IPS-20b (cell line): ENCODE results near the gene TMPRSS9.

ENCODE experiments used
- H3K27ac ChIP-seq: one replicate; pipeline ENCODE4 v1.5.1; 2013; ENCODE audit warnings: low read length
- H3K27me3 ChIP-seq: 2 replicates; pipeline ENCODE4 v1.6.1; 2013; ENCODE audit warnings: mild to moderate bottlenecking, low read length, inconsistent platforms; ENCODE audit not compliant: insufficient read depth
- H3K36me3 ChIP-seq: 2 replicates; pipeline ENCODE4 v1.6.1; 2013; ENCODE audit warnings: low read depth, mild to moderate bottlenecking, inconsistent platforms, low read length, moderate library complexity; ENCODE audit not compliant: insufficient read depth
- H3K4me1 ChIP-seq: 2 replicates; pipeline ENCODE4 v1.6.1; 2013; ENCODE audit warnings: mild to moderate bottlenecking, control low read depth, inconsistent platforms, low read length, moderate library complexity; ENCODE audit not compliant: insufficient read depth
- H3K4me3 ChIP-seq: 2 replicates; pipeline ENCODE4 v1.5.1; 2013; ENCODE audit warnings: mild to moderate bottlenecking, low read length, inconsistent platforms
- H3K9ac ChIP-seq: 2 replicates; pipeline ENCODE4 v1.6.1; 2013; ENCODE audit warnings: low read depth, mild to moderate bottlenecking, inconsistent platforms, low read length, moderate library complexity
- H3K9me3 ChIP-seq: 2 replicates; pipeline ENCODE4 v1.6.1; 2013; ENCODE audit warnings: mild to moderate bottlenecking, low read depth, low read length, inconsistent platforms; ENCODE audit not compliant: insufficient read depth

TMPRSS9 gene

DNA sequence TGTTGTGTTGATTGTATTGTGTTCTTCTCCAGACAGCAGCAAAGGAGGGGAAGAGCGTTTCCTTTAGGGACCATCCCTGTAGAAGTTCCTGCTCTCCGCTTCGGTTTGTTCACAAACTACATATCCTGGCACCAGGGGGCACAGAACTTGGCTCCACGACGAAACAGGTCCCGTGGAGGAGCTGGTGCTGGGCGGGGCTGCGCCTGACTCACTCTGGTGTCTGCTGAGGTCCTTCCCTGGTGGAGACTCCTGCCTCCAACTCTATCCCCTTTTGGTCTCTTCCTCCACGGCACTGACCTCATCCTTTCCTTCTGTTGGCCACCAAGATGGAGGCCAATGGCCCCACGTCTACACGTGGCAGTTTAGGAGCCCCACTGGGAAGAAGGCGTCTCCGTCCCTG lies 14.7 kb downstream of the TMPRSS9 start:
- H3K9me3 ChIP-seq: no peaks in the 10 kb centered on the region; the same call in 1 of the 2 replicates
- no peaks in the 10 kb centered on the region for H3K27me3 ChIP-seq
- no peaks in the 10 kb centered on the region for H3K36me3 ChIP-seq
- no peaks in the 10 kb centered on the region for H3K4me1 ChIP-seq
- no peak overlapping the region for H3K4me3 ChIP-seq
- no peak overlapping the region for H3K9ac ChIP-seq
- H3K27ac ChIP-seq: no peak overlapping the region

DNA sequence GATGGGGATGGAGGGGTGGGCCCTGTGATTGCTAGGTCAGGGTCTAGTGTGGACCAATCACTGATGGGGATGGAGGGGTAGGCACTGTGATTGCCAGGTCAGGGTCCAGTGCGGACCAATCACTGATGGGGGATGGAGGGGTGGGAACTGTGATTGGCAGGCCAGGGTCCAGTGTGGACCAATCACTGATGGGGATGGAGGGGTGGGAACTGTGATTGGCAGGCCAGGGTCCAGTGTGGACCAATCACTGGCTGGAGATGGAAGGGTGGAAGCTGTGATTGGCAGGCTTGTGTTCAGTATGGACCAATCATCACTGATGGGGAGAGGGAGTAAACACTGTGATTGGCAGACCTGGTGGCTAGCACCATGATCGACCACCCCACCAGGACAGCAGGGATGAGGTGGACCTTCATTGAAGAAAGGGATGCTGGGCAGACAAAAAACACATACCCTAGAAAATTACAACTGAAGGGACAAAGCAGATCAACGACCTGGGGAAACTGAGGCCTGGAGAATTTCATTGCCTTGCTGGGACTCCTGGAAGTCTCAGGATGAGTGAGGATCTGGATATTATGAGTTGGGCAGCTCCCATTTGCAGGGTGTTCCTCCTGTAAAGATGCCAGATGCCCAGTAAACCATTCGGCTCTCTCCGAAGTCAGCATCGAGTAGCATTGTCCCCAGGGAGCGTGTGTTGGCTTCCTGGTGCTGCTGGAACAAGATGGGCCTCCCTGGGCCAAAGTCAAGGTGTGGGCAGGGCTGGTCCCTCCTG lies 15.5 kb downstream of the TMPRSS9 start:
- Histone ChIP-seq H3K9me3 (no peaks in the 10 kb centered on the region; the same call in 1 of the 2 replicates), H3K27ac (no peak overlapping the region), H3K9ac (no peak overlapping the region), H3K27me3 (no peaks in the 10 kb centered on the region), H3K36me3 (no peaks in the 10 kb centered on the region), H3K4me3 (no peak overlapping the region), H3K4me1 (no peaks in the 10 kb centered on the region)

DNA sequence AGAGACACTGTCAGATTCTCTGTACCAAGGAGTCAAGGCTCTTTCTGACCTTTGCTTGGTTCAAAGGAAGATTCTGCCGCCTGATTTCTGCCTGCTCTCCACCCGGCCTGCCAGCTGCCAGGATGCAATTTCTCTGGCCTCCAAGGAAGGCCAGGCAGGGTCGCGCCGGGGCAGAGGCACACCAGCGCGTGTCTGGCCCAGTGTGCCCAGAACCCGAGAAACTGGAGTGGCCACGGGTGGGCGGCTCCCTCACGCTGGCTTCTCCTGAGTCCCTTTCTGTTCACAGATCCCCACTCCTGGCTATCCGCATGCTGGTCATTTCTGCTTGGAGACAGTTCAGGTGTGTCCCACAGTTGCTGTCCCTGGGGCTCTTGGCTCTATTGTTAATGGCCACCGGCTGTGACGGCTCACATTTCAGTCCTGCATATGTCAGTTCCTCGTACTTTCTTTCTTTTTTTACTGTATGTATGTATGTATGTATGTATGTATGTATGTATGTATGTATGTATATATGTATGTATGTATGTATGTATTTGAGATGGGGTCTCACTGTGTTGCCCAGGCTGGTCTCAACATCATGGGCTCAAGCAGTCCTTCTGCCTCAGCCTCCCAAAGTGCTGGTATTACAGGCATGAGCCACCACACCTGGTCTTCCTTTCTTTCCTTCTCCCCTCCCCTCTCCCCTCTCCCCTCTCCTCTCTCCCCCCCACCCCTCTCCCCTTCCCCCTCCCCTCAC lies 16.9 kb downstream of the TMPRSS9 start:
- no peak overlapping the region for H3K27ac ChIP-seq

DNA sequence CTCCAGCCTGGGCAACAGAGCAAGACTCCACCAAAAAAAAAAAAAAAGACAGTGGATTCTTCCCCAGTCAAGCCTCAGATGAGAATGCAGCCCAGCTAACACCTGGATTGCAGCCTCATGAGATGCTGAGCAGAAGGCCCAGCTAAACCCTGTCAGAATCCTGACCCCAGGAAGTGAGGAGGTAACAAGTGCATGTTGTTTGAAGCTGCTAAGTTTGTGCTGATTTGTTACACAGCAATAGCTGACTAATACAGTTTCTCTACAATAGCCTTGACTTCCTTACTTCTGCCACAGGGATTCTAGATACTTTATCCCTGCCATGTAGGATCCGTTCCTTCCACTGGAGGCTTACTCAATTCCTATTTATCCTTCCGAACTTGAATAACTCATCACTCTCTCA lies 20.5 kb downstream of the TMPRSS9 start:
- H3K27ac ChIP-seq: no peak overlapping the region
- H3K27me3 ChIP-seq: no peaks in the 10 kb centered on the region
- no peaks in the 10 kb centered on the region for H3K36me3 ChIP-seq
- H3K4me3 ChIP-seq: no peak overlapping the region
- H3K9ac ChIP-seq: no peak overlapping the region
- no peaks in the 10 kb centered on the region; the same call in 1 of the 2 replicates for H3K9me3 ChIP-seq
- H3K4me1 ChIP-seq: no peaks in the 10 kb centered on the region

More for the DNA sequence above, 16.9 kb downstream of the TMPRSS9 start:
- no peaks in the 10 kb centered on the region for H3K27me3 ChIP-seq
- no peak overlapping the region for H3K9ac ChIP-seq
- H3K36me3 ChIP-seq: no peaks in the 10 kb centered on the region
- H3K9me3 ChIP-seq: no peaks in the 10 kb centered on the region; the same call in 1 of the 2 replicates
- H3K4me3 ChIP-seq: no peak overlapping the region
- H3K4me1 ChIP-seq: no peaks in the 10 kb centered on the region

DNA sequence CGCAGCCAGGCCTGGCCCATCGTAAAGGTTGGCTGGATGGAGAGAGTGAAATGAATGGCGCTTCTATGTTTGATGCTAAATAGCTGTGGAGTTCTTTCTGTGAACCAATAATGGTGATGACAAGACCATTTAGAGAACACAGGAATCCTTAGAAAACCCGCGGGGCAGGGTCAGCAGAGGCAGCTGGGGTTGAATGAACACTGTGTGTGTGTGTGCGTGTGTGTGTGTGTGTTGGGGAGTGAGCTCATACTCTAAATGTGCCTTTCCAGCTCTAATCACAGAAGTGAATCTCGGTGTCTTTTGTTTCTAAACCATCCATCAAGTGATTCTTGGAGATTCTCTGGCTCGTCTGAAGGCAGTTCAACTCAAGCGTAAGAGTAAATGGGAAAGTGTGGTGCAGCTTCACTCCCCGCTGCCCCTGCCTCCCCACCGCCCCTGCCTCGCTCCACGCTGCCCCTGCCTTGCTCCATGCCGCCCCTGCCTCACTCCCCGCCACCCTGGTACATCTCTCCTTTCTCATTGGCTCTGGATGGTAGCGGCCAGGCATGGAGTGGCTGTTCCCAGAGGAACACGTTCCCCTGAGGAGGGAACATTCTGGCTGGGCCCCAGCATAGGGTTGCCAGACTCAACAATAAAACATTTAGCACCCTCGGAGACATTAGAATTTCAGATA lies 21.2 kb downstream of the TMPRSS9 start:
- no peak overlapping the region for H3K9ac ChIP-seq
- no peaks in the 10 kb centered on the region for H3K4me1 ChIP-seq
- no peaks in the 10 kb centered on the region; the same call in 1 of the 2 replicates for H3K9me3 ChIP-seq
- H3K4me3 ChIP-seq: no peak overlapping the region
- no peaks in the 10 kb centered on the region for H3K36me3 ChIP-seq
- H3K27me3 ChIP-seq: no peaks in the 10 kb centered on the region
- no peak overlapping the region for H3K27ac ChIP-seq

DNA sequence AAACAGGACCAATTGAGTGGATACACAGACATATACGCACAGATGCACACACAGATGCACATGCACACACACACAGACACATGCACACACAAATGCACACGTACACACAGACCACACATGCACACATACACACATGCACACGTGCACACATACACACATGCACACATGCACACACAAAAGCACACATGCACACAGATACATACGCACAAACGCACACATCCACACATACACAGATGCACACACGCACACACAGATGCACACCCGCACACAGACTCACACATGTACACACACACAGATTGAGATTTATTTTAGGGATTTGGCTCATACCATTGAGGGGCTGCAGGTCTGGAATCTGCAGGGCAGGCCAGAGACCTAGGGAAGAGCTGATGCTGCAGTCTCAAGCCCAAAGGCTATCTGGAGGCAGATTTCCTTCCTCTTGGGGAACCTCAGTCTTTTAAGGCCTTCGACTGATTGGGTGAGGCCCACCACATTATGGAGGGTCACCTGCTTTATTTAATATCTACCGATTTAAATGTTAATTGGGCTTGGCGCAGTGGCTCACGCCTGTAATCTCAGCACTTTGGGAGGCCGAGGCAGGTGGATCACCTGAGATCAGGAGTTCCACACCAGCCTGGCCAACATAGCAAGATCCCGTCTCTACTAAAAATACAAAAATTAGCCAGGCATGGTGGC lies 22.6 kb downstream of the TMPRSS9 start:
- no peak overlapping the region for H3K9ac ChIP-seq
- no peaks in the 10 kb centered on the region for H3K36me3 ChIP-seq
- H3K4me1 ChIP-seq: no peaks in the 10 kb centered on the region
- no peak overlapping the region for H3K27ac ChIP-seq
- no peak overlapping the region for H3K4me3 ChIP-seq
- H3K9me3 ChIP-seq: no peaks in the 10 kb centered on the region; the same call in 1 of the 2 replicates
- H3K27me3 ChIP-seq: no peaks in the 10 kb centered on the region

DNA sequence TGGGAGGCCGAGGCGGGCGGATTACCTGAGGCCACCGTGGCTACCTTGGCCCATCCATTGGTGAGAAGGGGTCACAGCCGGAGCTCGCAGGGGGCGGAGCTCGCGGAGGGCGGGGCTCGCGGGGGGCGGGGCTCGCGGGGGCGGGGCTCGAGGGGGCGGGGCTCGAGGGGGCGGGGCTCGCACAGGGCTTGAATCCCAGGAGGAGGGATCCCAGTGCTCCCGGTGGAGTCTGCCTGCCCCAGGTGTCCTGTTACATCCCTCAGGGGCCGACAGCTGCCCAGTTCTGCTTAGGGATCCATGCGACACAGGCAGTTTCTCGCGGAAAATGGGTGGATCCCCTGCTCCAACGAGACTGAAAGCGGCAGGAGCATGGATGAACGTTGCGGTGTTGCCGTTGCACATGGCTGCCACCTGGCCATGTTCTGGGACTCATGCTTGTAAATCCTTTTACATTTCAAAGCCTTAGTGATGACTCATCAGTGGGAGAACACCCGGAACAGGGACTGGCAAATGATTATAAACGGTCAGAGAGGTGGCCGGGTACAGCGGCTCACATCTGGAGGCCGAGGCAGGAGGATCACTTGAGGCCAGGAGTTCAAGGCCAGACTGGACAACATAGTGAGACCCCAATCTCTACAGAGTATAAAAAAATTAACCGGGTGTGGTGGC lies 25.1 kb downstream of the TMPRSS9 start:
- no peak overlapping the region for H3K9ac ChIP-seq
- H3K4me3 ChIP-seq: no peak overlapping the region
- H3K27ac ChIP-seq: no peak overlapping the region
- H3K27me3 ChIP-seq: no peaks in the 10 kb centered on the region
- no peaks in the 10 kb centered on the region for H3K4me1 ChIP-seq
- H3K9me3 ChIP-seq: no peaks in the 10 kb centered on the region; the same call in 1 of the 2 replicates
- no peaks in the 10 kb centered on the region for H3K36me3 ChIP-seq

DNA sequence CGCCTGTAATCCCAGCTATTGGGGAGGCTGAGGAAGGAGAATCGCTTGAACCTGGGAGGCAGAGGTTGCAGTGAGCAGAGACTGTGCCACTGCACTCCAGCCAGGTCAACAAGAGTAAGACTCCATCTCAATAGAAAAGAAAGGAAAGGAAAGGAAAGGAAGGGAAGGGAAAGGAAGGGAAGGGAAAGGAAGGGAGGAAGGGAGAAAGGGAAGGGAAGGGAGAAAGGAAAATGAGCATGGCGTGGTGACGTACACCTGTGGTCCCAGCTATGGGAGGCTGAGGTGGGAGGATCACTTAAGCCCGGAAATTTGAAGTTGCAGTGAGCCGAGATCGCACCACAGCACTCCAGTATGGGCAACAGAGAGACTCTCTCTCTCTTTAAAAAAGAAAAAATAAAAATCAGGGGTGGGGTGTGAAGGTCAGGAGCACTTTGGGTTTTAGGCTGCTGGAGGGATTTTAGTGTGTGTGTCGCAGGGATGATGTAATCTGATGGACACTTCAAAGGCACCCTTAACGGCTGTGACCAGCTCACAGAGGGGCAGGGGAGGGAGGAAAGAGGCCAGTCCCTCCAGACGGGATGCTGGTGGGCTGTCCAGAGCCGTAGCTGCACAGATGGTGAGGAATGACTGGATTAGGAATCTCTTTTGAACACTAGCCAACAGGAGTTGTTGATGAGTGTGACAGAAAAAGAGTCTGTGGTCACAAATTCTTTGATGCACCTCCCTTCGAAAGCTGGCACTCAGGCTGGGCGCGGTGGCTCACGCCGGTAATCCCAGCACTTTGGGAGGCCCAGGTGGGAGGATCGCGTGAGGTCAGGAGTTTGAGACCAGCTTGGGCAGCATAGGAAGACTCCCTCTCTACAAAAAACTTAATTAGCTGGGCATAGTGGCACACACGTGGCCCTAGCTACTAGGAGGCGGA lies 27.6 kb downstream of the TMPRSS9 start:
- H3K4me1 ChIP-seq: no peaks in the 10 kb centered on the region
- no peaks in the 10 kb centered on the region for H3K9me3 ChIP-seq
- H3K9ac ChIP-seq: no peak overlapping the region
- no peak overlapping the region for H3K27ac ChIP-seq
- no peaks in the 10 kb centered on the region for H3K27me3 ChIP-seq
- H3K4me3 ChIP-seq: no peak overlapping the region
- H3K36me3 ChIP-seq: no peaks in the 10 kb centered on the region

DNA sequence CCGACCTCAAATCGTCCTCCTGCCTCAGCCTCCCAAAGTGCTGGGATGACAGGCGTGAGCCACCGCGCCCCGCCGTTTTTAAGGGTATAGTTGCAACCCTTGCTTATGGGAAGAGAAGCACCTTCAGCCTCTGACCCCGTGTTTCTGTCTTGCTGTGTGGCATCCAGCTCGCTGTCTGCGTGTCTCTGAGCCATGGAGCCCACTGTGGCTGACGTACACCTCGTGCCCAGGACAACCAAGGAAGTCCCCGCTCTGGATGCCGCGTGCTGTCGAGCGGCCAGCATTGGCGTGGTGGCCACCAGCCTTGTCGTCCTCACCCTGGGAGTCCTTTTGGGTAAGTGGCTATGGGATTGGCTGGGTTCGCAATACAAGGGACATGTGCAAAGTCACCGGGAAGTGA lies 29.5 kb downstream of the TMPRSS9 start:
- no peak overlapping the region for H3K27ac ChIP-seq
- H3K9ac ChIP-seq: no peak overlapping the region
- no peaks in the 10 kb centered on the region for H3K9me3 ChIP-seq
- H3K4me3 ChIP-seq: no peak overlapping the region
- no peaks in the 10 kb centered on the region for H3K27me3 ChIP-seq
- no peaks in the 10 kb centered on the region for H3K4me1 ChIP-seq
- H3K36me3 ChIP-seq: no peaks in the 10 kb centered on the region

DNA sequence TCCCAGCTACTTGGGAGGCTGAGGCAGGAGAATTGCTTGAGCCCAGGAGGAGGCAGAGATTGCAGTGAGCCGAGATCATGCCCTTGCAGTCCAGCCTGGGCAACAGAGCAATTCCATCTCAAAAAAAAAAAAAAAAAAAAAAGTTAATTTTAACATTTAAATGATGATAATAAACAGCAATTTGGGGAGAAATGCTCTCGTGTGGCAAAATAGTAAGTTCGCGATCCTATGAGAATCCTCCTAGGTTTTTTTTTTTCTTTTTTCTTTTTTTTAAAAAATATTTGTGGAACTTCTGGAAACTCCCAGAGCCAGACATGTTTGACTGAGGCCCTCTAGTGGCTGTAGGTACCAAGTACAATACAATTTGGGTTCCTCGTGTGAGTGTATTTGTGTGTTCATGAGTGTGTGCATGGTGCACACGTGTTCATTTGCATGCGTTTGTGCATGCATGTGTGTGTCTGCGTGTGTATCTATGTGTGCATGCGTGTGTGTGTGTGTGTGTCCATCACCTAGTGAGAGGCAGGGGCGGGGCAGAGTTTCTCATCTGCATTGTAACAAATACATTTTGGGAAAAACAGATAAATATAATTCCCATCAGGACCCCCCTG lies 31.2 kb downstream of the TMPRSS9 start:
- no peaks in the 10 kb centered on the region for H3K36me3 ChIP-seq
- H3K4me1 ChIP-seq: no peaks in the 10 kb centered on the region
- H3K9me3 ChIP-seq: no peaks in the 10 kb centered on the region
- no peak overlapping the region for H3K27ac ChIP-seq
- H3K27me3 ChIP-seq: no peaks in the 10 kb centered on the region
- no peak overlapping the region for H3K9ac ChIP-seq
- H3K4me3 ChIP-seq: no peak overlapping the region
